ENCODE results near the gene ITGA11. TPM values are rescaled to one million over a fixed set of nuclear protein-coding genes. Genes with fewer than 3 reads are reported as not detected.

Gene ITGA11
- total RNA-seq, 4 donors from 2014 or later = 2.5 to 8.4 (median 5.6) TPM

GRCh38 chr15:68439506-68439905 lies 7.5 kb upstream of the ITGA11 start:
- TF ChIP-seq, protein P1, sequence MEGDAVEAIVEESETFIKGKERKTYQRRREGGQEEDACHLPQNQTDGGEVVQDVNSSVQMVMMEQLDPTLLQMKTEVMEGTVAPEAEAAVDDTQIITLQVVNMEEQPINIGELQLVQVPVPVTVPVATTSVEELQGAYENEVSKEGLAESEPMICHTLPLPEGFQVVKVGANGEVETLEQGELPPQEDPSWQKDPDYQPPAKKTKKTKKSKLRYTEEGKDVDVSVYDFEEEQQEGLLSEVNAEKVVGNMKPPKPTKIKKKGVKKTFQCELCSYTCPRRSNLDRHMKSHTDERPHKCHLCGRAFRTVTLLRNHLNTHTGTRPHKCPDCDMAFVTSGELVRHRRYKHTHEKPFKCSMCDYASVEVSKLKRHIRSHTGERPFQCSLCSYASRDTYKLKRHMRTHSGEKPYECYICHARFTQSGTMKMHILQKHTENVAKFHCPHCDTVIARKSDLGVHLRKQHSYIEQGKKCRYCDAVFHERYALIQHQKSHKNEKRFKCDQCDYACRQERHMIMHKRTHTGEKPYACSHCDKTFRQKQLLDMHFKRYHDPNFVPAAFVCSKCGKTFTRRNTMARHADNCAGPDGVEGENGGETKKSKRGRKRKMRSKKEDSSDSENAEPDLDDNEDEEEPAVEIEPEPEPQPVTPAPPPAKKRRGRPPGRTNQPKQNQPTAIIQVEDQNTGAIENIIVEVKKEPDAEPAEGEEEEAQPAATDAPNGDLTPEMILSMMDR (IDR thresholded peaks at IDR 0.05; ENCODE audit: low read depth) = no peak

DNA sequence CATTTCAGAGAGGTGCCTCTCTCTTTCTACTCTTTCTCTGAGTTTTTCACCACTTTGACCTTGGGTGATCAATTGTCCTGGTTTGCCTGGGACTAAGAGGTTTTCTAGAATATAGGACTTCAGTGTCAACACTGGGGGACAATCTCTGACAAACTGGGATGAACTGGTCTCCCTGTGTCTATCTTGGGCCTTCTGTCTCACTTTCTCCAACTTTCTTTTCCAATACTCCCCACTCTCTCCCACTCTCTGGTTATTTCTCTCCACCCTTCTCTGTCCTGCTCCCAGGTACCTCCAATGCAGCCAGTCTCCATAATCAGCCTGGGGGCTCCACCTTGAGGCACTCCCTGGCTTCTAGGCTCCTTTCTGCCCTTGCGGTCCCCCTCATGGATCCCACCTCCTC lies 4.7 kb upstream of the ITGA11 start:
- TF ChIP-seq, protein P1 (IDR thresholded peaks at IDR 0.05; ENCODE audit: low read depth) = no peak

DNA sequence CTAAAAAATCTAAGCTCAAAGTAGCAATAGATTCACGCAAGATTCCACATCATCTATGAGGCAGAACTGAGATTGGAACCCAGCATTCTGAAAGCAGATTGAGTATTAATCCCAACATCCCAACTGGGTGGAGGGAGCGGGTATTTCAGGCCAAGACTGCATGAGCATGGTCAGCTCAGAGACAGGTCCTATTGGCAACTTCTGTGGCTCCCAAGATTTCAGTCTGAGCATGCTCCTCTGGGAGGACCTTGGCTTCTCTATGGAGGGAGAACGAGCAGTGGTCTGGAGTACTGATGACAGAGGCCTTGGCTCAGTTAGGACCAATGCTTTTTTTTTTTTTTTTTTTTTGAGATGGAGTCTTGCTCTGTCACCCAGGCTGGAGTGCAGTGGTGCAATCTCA lies 4.0 kb upstream of the ITGA11 start:
- TF ChIP-seq, protein P1 (IDR thresholded peaks at IDR 0.05; ENCODE audit: low read depth) = no peak

- TF ChIP-seq, protein P1 (IDR thresholded peaks at IDR 0.05; ENCODE audit: low read depth) = no peak
Measured at GRCh38 chr15:68434021-68434420, 2.1 kb upstream of the ITGA11 start.

GRCh38 chr15:68433551-68433950 lies 1.6 kb upstream of the ITGA11 start:
- TF ChIP-seq, protein P1 (IDR thresholded peaks at IDR 0.05; ENCODE audit: low read depth) = no peak

GRCh38 chr15:68432441-68433064 lies 590 bp upstream of the ITGA11 start:
- TF ChIP-seq, protein P1 (IDR thresholded peaks at IDR 0.05; ENCODE audit: low read depth) = no peak

GRCh38 chr15:68431037-68431791 lies 749 bp downstream of the ITGA11 start:
- TF ChIP-seq, protein P1 (IDR thresholded peaks at IDR 0.05; ENCODE audit: low read depth) = no peak
